ENCODE data around the gene TMEM231.

GRCh38 chr16:75552951-75553350 lies 3.1 kb downstream of the TMEM231 start:
- TF ChIP-seq, protein P1, sequence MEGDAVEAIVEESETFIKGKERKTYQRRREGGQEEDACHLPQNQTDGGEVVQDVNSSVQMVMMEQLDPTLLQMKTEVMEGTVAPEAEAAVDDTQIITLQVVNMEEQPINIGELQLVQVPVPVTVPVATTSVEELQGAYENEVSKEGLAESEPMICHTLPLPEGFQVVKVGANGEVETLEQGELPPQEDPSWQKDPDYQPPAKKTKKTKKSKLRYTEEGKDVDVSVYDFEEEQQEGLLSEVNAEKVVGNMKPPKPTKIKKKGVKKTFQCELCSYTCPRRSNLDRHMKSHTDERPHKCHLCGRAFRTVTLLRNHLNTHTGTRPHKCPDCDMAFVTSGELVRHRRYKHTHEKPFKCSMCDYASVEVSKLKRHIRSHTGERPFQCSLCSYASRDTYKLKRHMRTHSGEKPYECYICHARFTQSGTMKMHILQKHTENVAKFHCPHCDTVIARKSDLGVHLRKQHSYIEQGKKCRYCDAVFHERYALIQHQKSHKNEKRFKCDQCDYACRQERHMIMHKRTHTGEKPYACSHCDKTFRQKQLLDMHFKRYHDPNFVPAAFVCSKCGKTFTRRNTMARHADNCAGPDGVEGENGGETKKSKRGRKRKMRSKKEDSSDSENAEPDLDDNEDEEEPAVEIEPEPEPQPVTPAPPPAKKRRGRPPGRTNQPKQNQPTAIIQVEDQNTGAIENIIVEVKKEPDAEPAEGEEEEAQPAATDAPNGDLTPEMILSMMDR (IDR thresholded peaks at IDR 0.05) = no peak
- no peak for TF ChIP-seq ZFX (IDR thresholded peaks at IDR 0.05; ENCODE audit: borderline replicate concordance)
